GM18498 (cell line): ENCODE data around the gene CADM1.

Source experiments
- ATAC-seq: cut with Tn5 transposase; IDR thresholded peaks from one replicate; pipeline ENCODE4 v1.9.1; 2021; ENCODE audit warnings: mild to moderate bottlenecking, moderate library complexity; ENCODE audit not compliant: unreplicated experiment

CADM1 gene

GRCh38 chr11:115325523-115325922 is 178.7 kb downstream of the CADM1 start:
- no peak for ATAC-seq

GRCh38 chr11:115324581-115325432 is 179.4 kb downstream of the CADM1 start:
- ATAC-seq = peak; percentile 80

- no peak for ATAC-seq
Observed at GRCh38 chr11:115322553-115323203, 181.5 kb downstream of the CADM1 start.

- no peak for ATAC-seq
Observed at GRCh38 chr11:115321605-115322289, 182.5 kb downstream of the CADM1 start.

- ATAC-seq = no peak
Observed at GRCh38 chr11:115317277-115318185, 186.7 kb downstream of the CADM1 start.

GRCh38 chr11:115316696-115317095 is 187.5 kb downstream of the CADM1 start:
- ATAC-seq = no peak

- ATAC-seq = no peak
Observed at GRCh38 chr11:115314330-115314920, 189.8 kb downstream of the CADM1 start.

- no peak for ATAC-seq
Observed at GRCh38 chr11:115313224-115313838, 190.9 kb downstream of the CADM1 start.

GRCh38 chr11:115311949-115312348 is 192.3 kb downstream of the CADM1 start:
- ATAC-seq = no peak

- ATAC-seq = no peak
Observed at GRCh38 chr11:115306689-115307088, 197.5 kb downstream of the CADM1 start.

- no peak for ATAC-seq
Observed at GRCh38 chr11:115304774-115305472, 199.3 kb downstream of the CADM1 start.

GRCh38 chr11:115303929-115304531 is 200.2 kb downstream of the CADM1 start:
- no peak for ATAC-seq

- no peak for ATAC-seq
Observed at GRCh38 chr11:115302946-115303703, 201.1 kb downstream of the CADM1 start.

- no peak for ATAC-seq
Observed at GRCh38 chr11:115300660-115301428, 203.4 kb downstream of the CADM1 start.

- ATAC-seq = no peak
Observed at GRCh38 chr11:115298300-115299012, 205.8 kb downstream of the CADM1 start.

- no peak for ATAC-seq
Observed at GRCh38 chr11:115297330-115297729, 206.9 kb downstream of the CADM1 start.

GRCh38 chr11:115291325-115291724 is 212.9 kb downstream of the CADM1 start:
- no peak for ATAC-seq
